HepG2 (cell line): Measurements from ENCODE around the gene FALEC. TPM values are rescaled to one million over a fixed set of nuclear protein-coding genes. Genes with fewer than 3 reads are reported as not detected.
A peak's percentile ranks its signal among the peaks of the same experiment; 100 is the strongest.

ENCODE experiments used
- ARID4A ChIP-seq: sonication (generic); formaldehyde crosslinking; IDR thresholded peaks from 2 replicates; pipeline ENCODE4 v1.5.0; 2020; ENCODE audit warnings: mild to moderate bottlenecking, missing genetic modification reagents, borderline replicate concordance
- EED ChIP-seq: sonication (generic); formaldehyde crosslinking; IDR thresholded peaks from 2 replicates; pipeline ENCODE4 v1.5.0; 2020; ENCODE audit warnings: mild to moderate bottlenecking, missing genetic modification reagents
- HNF1A ChIP-seq, 2 experiments: sonication (generic) in 1 of 2; formaldehyde crosslinking in 1 of 2; IDR thresholded peaks; 2 replicates each; pipeline versions ENCODE4 v1.4.0 to v1.6.1; 2016 to 2020; ENCODE audit warnings: borderline replicate concordance in 1 of 2, low read depth in 1 of 2, mild to moderate bottlenecking in 1 of 2, missing genetic modification reagents in 1 of 2
- MEIS2 ChIP-seq: sonication (generic); formaldehyde crosslinking; IDR thresholded peaks from 2 replicates; pipeline ENCODE4 v1.9.0; 2021; ENCODE audit warnings: mild to moderate bottlenecking, missing genetic modification reagents
- MTA3 ChIP-seq: sonication (generic); formaldehyde crosslinking; IDR thresholded peaks from 2 replicates; pipeline ENCODE4 v1.4.0; 2020; ENCODE audit warnings: missing genetic modification reagents
- PPARG ChIP-seq: conservative IDR thresholded peaks from 2 replicates; pipeline ENCODE4 v1.6.1; 2016; ENCODE audit warnings: missing biosample characterization, missing genetic modification reagents
- REPIN1 ChIP-seq: sonication (generic); formaldehyde crosslinking; IDR thresholded peaks from 2 replicates; pipeline ENCODE4 v1.8.0; 2022; ENCODE audit warnings: missing genetic modification reagents, low read depth, mild to moderate bottlenecking, borderline replicate concordance
- U2AF2 ChIP-seq: fragments of 200-400 bp; formaldehyde crosslinking; IDR thresholded peaks from 2 replicates; pipeline ENCODE4 v1.6.1; 2017; ENCODE audit warnings: low read depth, mild to moderate bottlenecking, low read length
- ZBTB8A ChIP-seq: sonication (generic); formaldehyde crosslinking; IDR thresholded peaks from 2 replicates; pipeline ENCODE4 v1.4.0; 2020; ENCODE audit warnings: mild to moderate bottlenecking, low read depth, missing genetic modification reagents, borderline replicate concordance
- ZNF30 ChIP-seq: sonication (generic); formaldehyde crosslinking; IDR thresholded peaks from 2 replicates; pipeline ENCODE4 v1.5.0; 2020; ENCODE audit warnings: mild to moderate bottlenecking, missing genetic modification reagents
- ZNF326 ChIP-seq: sonication (generic); formaldehyde crosslinking; IDR thresholded peaks from 2 replicates; pipeline ENCODE4 v1.4.0; 2020; ENCODE audit warnings: missing genetic modification reagents, borderline replicate concordance
- ZNF616 ChIP-seq: sonication (generic); formaldehyde crosslinking; IDR thresholded peaks from 2 replicates; pipeline ENCODE4 v1.5.0; 2020; ENCODE audit warnings: low read depth, mild to moderate bottlenecking, missing genetic modification reagents
- polyA plus RNA-seq, 8 experiments: library from polyadenylated mRNA; depleted of rRNA in 3 of 8; stranded (reverse) in 7 of 8; unstranded in 1 of 8; fragments of >200 nt; fragmentation: Illumina TruSeq in 4 of 8; extraction: Trizol in 4 of 8; gene quantifications; 2 replicates each; pipeline versions ENCODE4 v1.2.1 to v1.2.3, GENCODE V29; 2011 to 2016; ENCODE audit warnings: low read depth in 4 of 8, missing spikeins in 1 of 8, mixed read lengths in 1 of 8; ENCODE audit not compliant: insufficient read depth in 1 of 8
- total RNA-seq, 5 experiments: library from RNA; depleted of rRNA; stranded (reverse); fragments of >200 nt; fragmentation: Illumina TruSeq; extraction: Trizol; gene quantifications; 2 replicates each; pipeline ENCODE4 v1.2.3, GENCODE V29; 2016; ENCODE audit warnings: low read depth in 1 of 5
- TF ChIP-seq, protein P1 (sequence below): IDR thresholded peaks from 2 replicates; pipeline ENCODE4 v1.6.1; 2016
- TF ChIP-seq, protein P2 (sequence below): IDR thresholded peaks from 2 replicates; pipeline ENCODE4 v1.6.1; 2016; ENCODE audit warnings: low read depth, control low read depth
- TF ChIP-seq, protein P3 (sequence below): sonication (generic); formaldehyde crosslinking; IDR thresholded peaks from 2 replicates; pipeline ENCODE4 v1.5.0; 2020; ENCODE audit warnings: mild to moderate bottlenecking, missing genetic modification reagents, borderline replicate concordance

FALEC gene
- total and polyA plus RNA-seq, 2 of the 13 experiments (the other 11 are each of a cell fraction or from before 2014, with no cell fraction given): 0.33 to 0.71 TPM

DNA sequence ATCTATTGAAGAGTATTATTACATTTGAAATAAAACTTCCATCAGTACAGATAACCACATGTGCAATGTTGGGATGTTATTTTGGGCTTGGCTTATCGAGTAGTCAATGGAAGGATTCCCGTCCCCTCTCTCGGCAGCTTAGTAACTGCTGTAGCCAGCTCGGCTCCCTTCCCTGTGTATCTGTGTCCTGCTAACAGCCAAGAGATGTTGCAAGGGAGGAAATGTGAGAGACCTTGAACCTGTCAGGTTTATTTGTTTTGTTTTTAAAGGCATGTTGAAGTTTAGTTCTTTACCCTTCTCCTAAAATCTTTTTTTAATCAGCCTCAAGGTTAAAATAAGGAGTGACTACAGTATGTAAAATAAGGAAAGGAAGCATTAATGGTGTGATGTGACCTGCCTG is 41.9 kb upstream of the FALEC start (continued):
- TF ChIP-seq HNF1A (IDR thresholded peaks at IDR 0.05; ENCODE audit: low read depth) (peak; percentile 35; the same call in 1 of the 2 replicates), HNF1A (CRISPR knock-in tag; IDR thresholded peaks at IDR 0.05; ENCODE audit: borderline replicate concordance) (peak; percentile 49; the same call in 1 of the 2 replicates), ZBTB8A (CRISPR knock-in tag) (no peak), MEIS2 (peak; percentile 87; the same call in 1 of the 2 replicates), ZNF30 (no peak), MTA3 (CRISPR knock-in tag) (no peak), U2AF2 (no peak), PPARG (CRISPR knock-in tag) (peak; percentile 86), ZNF616 (CRISPR knock-in tag) (no peak), REPIN1 (0 out of 2 replicates have a peak, but pooled peaks have one; percentile 27), ARID4A (peak; percentile 32; the same call in 1 of the 2 replicates), EED (no peak), ZNF326 (CRISPR knock-in tag) (no peak)
- TF ChIP-seq, protein P1, sequence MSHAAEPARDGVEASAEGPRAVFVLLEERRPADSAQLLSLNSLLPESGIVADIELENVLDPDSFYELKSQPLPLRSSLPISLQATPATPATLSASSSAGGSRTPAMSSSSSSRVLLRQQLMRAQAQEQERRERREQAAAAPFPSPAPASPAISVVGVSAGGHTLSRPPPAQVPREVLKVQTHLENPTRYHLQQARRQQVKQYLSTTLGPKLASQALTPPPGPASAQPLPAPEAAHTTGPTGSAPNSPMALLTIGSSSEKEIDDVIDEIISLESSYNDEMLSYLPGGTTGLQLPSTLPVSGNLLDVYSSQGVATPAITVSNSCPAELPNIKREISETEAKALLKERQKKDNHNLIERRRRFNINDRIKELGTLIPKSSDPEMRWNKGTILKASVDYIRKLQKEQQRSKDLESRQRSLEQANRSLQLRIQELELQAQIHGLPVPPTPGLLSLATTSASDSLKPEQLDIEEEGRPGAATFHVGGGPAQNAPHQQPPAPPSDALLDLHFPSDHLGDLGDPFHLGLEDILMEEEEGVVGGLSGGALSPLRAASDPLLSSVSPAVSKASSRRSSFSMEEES (CRISPR knock-in tag): 0 out of 2 replicates have a peak, but pooled peaks have one; percentile 36
- TF ChIP-seq, protein P2, sequence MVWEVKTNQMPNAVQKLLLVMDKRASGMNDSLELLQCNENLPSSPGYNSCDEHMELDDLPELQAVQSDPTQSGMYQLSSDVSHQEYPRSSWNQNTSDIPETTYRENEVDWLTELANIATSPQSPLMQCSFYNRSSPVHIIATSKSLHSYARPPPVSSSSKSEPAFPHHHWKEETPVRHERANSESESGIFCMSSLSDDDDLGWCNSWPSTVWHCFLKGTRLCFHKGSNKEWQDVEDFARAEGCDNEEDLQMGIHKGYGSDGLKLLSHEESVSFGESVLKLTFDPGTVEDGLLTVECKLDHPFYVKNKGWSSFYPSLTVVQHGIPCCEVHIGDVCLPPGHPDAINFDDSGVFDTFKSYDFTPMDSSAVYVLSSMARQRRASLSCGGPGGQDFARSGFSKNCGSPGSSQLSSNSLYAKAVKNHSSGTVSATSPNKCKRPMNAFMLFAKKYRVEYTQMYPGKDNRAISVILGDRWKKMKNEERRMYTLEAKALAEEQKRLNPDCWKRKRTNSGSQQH (CRISPR knock-in tag): 0 out of 2 replicates have a peak, but pooled peaks have one; percentile 51
- TF ChIP-seq, protein P3, sequence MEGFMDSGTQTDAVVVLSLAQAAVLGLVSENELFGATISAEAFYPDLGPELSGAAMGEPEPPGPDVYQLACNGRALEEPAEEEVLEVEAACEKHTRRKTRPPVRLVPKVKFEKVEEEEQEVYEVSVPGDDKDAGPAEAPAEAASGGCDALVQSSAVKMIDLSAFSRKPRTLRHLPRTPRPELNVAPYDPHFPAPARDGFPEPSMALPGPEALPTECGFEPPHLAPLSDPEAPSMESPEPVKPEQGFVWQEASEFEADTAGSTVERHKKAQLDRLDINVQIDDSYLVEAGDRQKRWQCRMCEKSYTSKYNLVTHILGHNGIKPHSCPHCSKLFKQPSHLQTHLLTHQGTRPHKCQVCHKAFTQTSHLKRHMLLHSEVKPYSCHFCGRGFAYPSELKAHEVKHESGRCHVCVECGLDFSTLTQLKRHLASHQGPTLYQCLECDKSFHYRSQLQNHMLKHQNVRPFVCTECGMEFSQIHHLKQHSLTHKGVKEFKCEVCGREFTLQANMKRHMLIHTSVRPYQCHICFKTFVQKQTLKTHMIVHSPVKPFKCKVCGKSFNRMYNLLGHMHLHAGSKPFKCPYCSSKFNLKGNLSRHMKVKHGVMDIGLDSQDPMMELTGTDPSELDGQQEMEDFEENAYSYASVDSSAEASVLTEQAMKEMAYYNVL: peak; percentile 91
